ENCODE measurements around the gene DCHS1.

DNA sequence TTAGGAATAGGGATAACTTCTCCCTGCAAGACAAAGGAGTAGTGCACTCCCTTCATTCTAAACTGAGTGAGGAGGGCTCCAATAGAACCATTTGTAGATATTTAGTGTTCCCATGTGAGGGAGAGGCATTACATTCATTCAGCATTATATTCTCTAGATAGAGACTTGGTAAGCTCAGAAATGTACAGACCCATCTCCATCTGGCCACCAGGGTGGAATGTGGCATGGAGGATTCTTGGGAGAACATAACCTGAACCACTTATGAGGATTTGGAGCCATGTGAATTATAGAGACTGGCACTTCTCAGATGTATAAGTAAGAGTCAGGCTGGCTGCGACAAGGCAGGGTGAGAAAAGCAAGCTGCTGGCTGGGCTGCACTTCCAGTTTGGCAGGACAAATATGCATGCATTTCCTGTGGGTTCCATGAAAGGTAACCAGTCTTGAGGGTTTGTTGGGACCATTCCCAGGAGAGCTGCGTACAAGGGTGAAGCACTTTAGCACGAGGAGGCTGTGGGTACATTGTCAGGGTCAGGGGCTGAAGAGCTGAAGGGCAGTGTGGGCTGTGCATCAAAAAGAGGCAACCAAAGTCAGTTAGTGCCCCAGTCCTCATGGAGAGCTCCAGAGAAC, 61.4 kb downstream of the DCHS1 start:
- TF ChIP-seq, protein P1, sequence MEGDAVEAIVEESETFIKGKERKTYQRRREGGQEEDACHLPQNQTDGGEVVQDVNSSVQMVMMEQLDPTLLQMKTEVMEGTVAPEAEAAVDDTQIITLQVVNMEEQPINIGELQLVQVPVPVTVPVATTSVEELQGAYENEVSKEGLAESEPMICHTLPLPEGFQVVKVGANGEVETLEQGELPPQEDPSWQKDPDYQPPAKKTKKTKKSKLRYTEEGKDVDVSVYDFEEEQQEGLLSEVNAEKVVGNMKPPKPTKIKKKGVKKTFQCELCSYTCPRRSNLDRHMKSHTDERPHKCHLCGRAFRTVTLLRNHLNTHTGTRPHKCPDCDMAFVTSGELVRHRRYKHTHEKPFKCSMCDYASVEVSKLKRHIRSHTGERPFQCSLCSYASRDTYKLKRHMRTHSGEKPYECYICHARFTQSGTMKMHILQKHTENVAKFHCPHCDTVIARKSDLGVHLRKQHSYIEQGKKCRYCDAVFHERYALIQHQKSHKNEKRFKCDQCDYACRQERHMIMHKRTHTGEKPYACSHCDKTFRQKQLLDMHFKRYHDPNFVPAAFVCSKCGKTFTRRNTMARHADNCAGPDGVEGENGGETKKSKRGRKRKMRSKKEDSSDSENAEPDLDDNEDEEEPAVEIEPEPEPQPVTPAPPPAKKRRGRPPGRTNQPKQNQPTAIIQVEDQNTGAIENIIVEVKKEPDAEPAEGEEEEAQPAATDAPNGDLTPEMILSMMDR (IDR thresholded peaks at IDR 0.05 in 8 of 11, conservative IDR thresholded peaks at IDR 0.05 in 3 of 11) = no peak
- no peak for TF ChIP-seq POLR2AphosphoS5 (IDR thresholded peaks at IDR 0.05)

Measured in spleen (tissue), 7 donors.